GM12878 (cell line): ENCODE data around the gene NKAIN2.

ENCODE experiments used
- ATF7 ChIP-seq: fragments of 450-650 bp; IDR thresholded peaks from 2 replicates; pipeline ENCODE4 v1.6.1; 2016; ENCODE audit warnings: low read depth, mild to moderate bottlenecking
- CHD4 ChIP-seq: fragments of 200-600 bp; sonication (generic); IDR thresholded peaks from 2 replicates; pipeline ENCODE4 v1.6.1; 2016; ENCODE audit warnings: mild to moderate bottlenecking
- CTCF ChIP-seq, 3 experiments: IDR thresholded peaks in 2 of 3; conservative IDR thresholded peaks in 1 of 3; 2 replicates each; pipeline ENCODE4 v1.5.1; 2011; ENCODE audit warnings: low read depth in 3 of 3, low read length in 3 of 3, mild to moderate bottlenecking in 3 of 3, control low read depth in 2 of 3, moderate library complexity in 2 of 3, inconsistent platforms in 1 of 3, mixed read lengths in 1 of 3; ENCODE audit not compliant: control insufficient read depth in 2 of 3, insufficient read depth in 1 of 3; ENCODE audit errors: extremely low read depth in 1 of 3
- E2F4 ChIP-seq: IDR thresholded peaks from 2 replicates; pipeline ENCODE4 v1.6.1; 2012; ENCODE audit warnings: low read depth, low read length, improper control_type of control experiment
- EP300 ChIP-seq, 2 experiments: fragments of 150-350 bp in 1 of 2; IDR thresholded peaks; 2 replicates each; pipeline ENCODE4 v1.6.1; 2011 to 2012; ENCODE audit warnings: low read depth in 2 of 2, low read length in 2 of 2, borderline replicate concordance in 1 of 2, improper control_type of control experiment in 1 of 2, inconsistent platforms in 1 of 2; ENCODE audit not compliant: control insufficient read depth in 1 of 2
- EZH2 ChIP-seq: IDR thresholded peaks from 2 replicates; pipeline ENCODE4 v1.6.1; 2012; ENCODE audit warnings: low read depth, mild to moderate bottlenecking, control low read depth, inconsistent platforms, low read length, borderline replicate concordance; ENCODE audit not compliant: control insufficient read depth
- HDAC6 ChIP-seq: fragments of 200-600 bp; sonication (generic); IDR thresholded peaks from one replicate; pipeline ENCODE4 v1.8.0; 2017; ENCODE audit warnings: antibody characterized with exemption; ENCODE audit not compliant: unreplicated experiment
- NFYB ChIP-seq: IDR thresholded peaks from 2 replicates; pipeline ENCODE4 v1.6.1; 2011; ENCODE audit warnings: low read depth, mild to moderate bottlenecking, low read length, improper control_type of control experiment, moderate library complexity; ENCODE audit not compliant: insufficient read depth
- NRF1 ChIP-seq: conservative IDR thresholded peaks from 2 replicates; pipeline ENCODE4 v1.6.1; 2011; ENCODE audit warnings: mild to moderate bottlenecking, low read depth, low read length, improper control_type of control experiment
- POLR2A ChIP-seq: IDR thresholded peaks from 2 replicates; pipeline ENCODE4 v1.6.1; 2011; ENCODE audit warnings: low read depth, mild to moderate bottlenecking, low read length
- SRF ChIP-seq, 2 experiments: IDR thresholded peaks; 2 replicates each; pipeline ENCODE4 v1.6.1; 2011; ENCODE audit warnings: low read depth in 2 of 2, low read length in 2 of 2, mild to moderate bottlenecking in 1 of 2, moderate library complexity in 1 of 2
- TCF12 ChIP-seq: IDR thresholded peaks from 2 replicates; pipeline ENCODE4 v1.6.1; 2011; ENCODE audit warnings: low read depth, mild to moderate bottlenecking, low read length
- ZNF207 ChIP-seq: fragments of 450-650 bp; IDR thresholded peaks from 2 replicates; pipeline ENCODE4 v1.6.1; 2014; ENCODE audit warnings: antibody characterized with exemption, mild to moderate bottlenecking, borderline replicate concordance
- ZNF24 ChIP-seq: fragments of 450-650 bp; IDR thresholded peaks from 2 replicates; pipeline ENCODE4 v1.6.1; 2017; ENCODE audit warnings: antibody characterized with exemption, mild to moderate bottlenecking

GRCh38 chr6:124283486-124283885 is 479.8 kb downstream of the NKAIN2 start:
- TF ChIP-seq EZH2, result no peak
- no peak for TF ChIP-seq CTCF (IDR thresholded peaks at IDR 0.05 in 2 of 3, conservative IDR thresholded peaks at IDR 0.05 in 1 of 3; ENCODE audit: control insufficient read depth in 2 of 3, extremely low read depth in 1 of 3, insufficient read depth in 1 of 3, low read depth in 3 of 3, low read length in 3 of 3)
- no peak for TF ChIP-seq EP300 (IDR thresholded peaks at IDR 0.05; ENCODE audit: borderline replicate concordance in 1 of 2, control insufficient read depth in 1 of 2, low read depth in 2 of 2, low read length in 2 of 2)
- no peak for TF ChIP-seq CHD4
- TF ChIP-seq ATF7, result no peak
- no peak for TF ChIP-seq E2F4
- TF ChIP-seq ZNF24, result no peak
- no peak for TF ChIP-seq POLR2A
- TF ChIP-seq TCF12, result no peak
- TF ChIP-seq SRF (IDR thresholded peaks at IDR 0.05; ENCODE audit: low read depth in 2 of 2, low read length in 2 of 2), result no peak
- no peak for TF ChIP-seq NRF1
- no peak for TF ChIP-seq NFYB
- no peak for TF ChIP-seq HDAC6
- TF ChIP-seq ZNF207, result no peak
